ENCODE results near the gene SETD4.

The SETD4 gene, protein sequence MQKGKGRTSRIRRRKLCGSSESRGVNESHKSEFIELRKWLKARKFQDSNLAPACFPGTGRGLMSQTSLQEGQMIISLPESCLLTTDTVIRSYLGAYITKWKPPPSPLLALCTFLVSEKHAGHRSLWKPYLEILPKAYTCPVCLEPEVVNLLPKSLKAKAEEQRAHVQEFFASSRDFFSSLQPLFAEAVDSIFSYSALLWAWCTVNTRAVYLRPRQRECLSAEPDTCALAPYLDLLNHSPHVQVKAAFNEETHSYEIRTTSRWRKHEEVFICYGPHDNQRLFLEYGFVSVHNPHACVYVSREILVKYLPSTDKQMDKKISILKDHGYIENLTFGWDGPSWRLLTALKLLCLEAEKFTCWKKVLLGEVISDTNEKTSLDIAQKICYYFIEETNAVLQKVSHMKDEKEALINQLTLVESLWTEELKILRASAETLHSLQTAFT

DNA sequence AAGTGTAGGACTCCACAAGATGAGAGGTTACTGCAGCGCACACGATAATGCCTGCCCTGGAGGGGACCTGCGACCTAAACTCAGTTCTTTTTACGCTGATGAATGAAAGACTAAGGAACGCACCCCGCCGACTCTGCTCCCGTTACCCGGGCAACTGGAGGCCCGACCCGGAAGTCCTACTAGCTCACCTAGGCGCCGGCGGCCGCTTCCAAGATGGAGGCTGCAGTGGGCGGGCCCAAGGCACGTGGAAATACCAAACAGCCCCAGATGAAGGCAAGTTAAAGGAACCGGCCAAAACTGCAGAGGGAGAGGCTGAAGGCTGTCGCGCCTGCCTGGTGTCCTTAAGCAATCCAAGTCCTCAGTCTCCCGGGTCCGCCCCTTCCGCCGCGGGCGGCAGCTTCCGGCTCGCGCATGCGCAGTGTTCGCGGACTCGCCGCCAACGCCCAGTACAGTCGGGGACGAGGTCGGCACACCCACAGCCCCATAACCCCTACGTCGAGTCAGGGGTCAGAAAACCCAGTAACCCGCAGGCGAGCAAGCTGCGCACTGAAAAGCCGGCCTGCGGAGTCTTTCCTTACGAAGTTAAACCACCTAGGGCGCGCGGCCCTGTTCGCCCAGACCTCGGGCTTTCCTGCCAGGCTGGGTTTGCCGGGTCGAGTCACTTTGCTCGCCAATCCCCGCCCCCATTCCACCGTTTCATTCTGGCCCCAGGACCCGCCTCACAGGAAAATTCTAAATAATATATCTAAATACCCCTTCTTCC lies at the start of gene SETD4:
TSS of gene SETD4 (minus strand) at position 368 of the 763 bp plus-strand sequence. CDS start 1,638 bp downstream, outside the sequence.
- DNase-seq = peak; percentile 94
- peaks cover 25% of the 10 kb centered on the region for H3K79me2 ChIP-seq (ENCODE audit: insufficient read depth, low read length)
- ATAC-seq (ENCODE audit: insufficient read depth, low read depth) = peak; percentile 91
- H2AFZ ChIP-seq (ENCODE audit: low read depth, low read length) = peak within 1 kb of the TSS; percentile 92
- TF ChIP-seq, protein P1, sequence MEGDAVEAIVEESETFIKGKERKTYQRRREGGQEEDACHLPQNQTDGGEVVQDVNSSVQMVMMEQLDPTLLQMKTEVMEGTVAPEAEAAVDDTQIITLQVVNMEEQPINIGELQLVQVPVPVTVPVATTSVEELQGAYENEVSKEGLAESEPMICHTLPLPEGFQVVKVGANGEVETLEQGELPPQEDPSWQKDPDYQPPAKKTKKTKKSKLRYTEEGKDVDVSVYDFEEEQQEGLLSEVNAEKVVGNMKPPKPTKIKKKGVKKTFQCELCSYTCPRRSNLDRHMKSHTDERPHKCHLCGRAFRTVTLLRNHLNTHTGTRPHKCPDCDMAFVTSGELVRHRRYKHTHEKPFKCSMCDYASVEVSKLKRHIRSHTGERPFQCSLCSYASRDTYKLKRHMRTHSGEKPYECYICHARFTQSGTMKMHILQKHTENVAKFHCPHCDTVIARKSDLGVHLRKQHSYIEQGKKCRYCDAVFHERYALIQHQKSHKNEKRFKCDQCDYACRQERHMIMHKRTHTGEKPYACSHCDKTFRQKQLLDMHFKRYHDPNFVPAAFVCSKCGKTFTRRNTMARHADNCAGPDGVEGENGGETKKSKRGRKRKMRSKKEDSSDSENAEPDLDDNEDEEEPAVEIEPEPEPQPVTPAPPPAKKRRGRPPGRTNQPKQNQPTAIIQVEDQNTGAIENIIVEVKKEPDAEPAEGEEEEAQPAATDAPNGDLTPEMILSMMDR (IDR thresholded peaks at IDR 0.05; ENCODE audit: borderline replicate concordance, extremely low read depth, low read length, poor library complexity, severe bottlenecking) = no peak
- TF ChIP-seq EZH2 (IDR thresholded peaks at IDR 0.05; ENCODE audit: borderline replicate concordance, low read depth, low read length, severe bottlenecking) = no peak
- H3K9ac ChIP-seq (ENCODE audit: low read depth, low read length) = peak within 1 kb of the TSS; percentile 61
- H3K36me3 ChIP-seq (ENCODE audit: insufficient read depth, low read length) = peaks cover 36% of the 10 kb centered on the region
- no peaks in the 10 kb centered on the region for H3K27me3 ChIP-seq (ENCODE audit: insufficient read depth, low read length, poor library complexity)
- peak within 1 kb of the TSS; percentile 84 for H3K27ac ChIP-seq (ENCODE audit: low read length)
- peak within 1 kb of the TSS; percentile 38 to 73 for H3K4me3 ChIP-seq (ENCODE audit: low read depth in 1 of 2, low read length in 2 of 2)
- no peaks in the 10 kb centered on the region for H4K20me1 ChIP-seq (ENCODE audit: insufficient read depth, low read length)
- peak within 1 kb of the TSS; percentile 67 for H3K4me2 ChIP-seq (ENCODE audit: insufficient read depth, low read length)
- H3K4me1 ChIP-seq (ENCODE audit: insufficient read depth, low read length) = peaks cover 30% of the 10 kb centered on the region
- H3K9me3 ChIP-seq (ENCODE audit: insufficient read depth, low read length, severe bottlenecking) = no peaks in the 10 kb centered on the region

DNA sequence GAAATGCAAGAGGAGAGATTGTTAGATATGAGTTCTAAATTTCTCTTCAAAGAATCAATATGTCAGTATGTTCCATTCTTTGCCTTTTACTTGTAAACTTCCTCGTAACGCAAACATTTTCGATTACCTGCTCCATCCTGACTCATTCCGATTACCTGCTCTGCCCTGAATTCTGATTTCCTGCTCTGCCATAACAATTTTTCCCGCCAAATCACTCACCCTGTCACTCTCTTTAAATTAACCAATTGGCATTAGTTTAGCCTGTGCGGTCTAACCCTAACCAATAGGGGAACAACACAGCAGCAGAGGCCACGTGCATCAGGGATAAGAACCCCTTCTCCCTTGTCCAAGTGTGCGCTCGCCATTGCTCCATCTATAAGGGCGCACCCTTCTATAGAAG lies 49.5 kb upstream of the SETD4 start:
- Histone ChIP-seq H3K27me3 (ENCODE audit: insufficient read depth, low read length, poor library complexity) (peaks cover 27% of the 10 kb centered on the region), H3K36me3 (ENCODE audit: insufficient read depth, low read length) (no peaks in the 10 kb centered on the region), H3K4me3 (ENCODE audit: low read depth in 1 of 2, low read length in 2 of 2) (no peak overlapping the region), H3K4me1 (ENCODE audit: insufficient read depth, low read length) (peaks cover 28% of the 10 kb centered on the region), H3K9ac (ENCODE audit: low read depth, low read length) (no peak overlapping the region), H3K9me3 (ENCODE audit: insufficient read depth, low read length, severe bottlenecking) (no peaks in the 10 kb centered on the region), H3K27ac (ENCODE audit: low read length) (no peak overlapping the region), H3K79me2 (ENCODE audit: insufficient read depth, low read length) (no peaks in the 10 kb centered on the region), H2AFZ (ENCODE audit: low read depth, low read length) (no peak overlapping the region), H4K20me1 (ENCODE audit: insufficient read depth, low read length) (no peaks in the 10 kb centered on the region), H3K4me2 (ENCODE audit: insufficient read depth, low read length) (no peak overlapping the region)
- no peak for ATAC-seq (ENCODE audit: insufficient read depth, low read depth)
- no peak for TF ChIP-seq EZH2 (IDR thresholded peaks at IDR 0.05; ENCODE audit: borderline replicate concordance, low read depth, low read length, severe bottlenecking)
- TF ChIP-seq, protein P1 (IDR thresholded peaks at IDR 0.05; ENCODE audit: borderline replicate concordance, extremely low read depth, low read length, poor library complexity, severe bottlenecking) = no peak
- DNase-seq = no peak

DNA sequence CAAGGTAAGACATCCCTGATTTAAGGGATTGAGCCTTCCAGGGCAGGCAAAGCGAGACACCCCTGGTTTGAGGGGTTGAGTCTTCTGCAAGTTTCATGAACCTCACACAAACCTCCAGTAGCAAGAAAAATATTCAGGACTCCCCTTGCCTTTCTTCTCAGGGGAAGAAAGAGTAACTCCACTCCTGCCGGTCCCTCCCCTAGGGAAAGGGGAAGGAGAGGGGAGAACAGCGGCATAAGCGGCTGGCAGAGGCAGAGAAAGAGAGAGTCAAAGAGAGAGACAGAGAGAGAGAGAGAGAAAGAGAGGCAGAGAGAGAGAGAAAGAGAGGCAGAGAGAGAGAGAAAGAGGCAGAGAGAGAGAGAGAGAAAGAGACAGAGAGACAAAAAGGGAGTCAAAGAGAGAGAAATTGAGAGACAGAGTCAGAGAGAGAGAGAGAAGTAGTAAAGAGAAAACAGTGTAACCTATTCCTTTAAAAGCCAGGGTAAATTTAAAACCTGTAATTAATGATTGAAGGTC lies 45.1 kb upstream of the SETD4 start:
- H3K27ac ChIP-seq (ENCODE audit: low read length) = no peak overlapping the region
- H2AFZ ChIP-seq (ENCODE audit: low read depth, low read length) = no peak overlapping the region
- H3K27me3 ChIP-seq (ENCODE audit: insufficient read depth, low read length, poor library complexity) = peaks cover 27% of the 10 kb centered on the region
- no peaks in the 10 kb centered on the region for H3K4me1 ChIP-seq (ENCODE audit: insufficient read depth, low read length)
- DNase-seq (no peak), ATAC-seq (ENCODE audit: insufficient read depth, low read depth) (no peak)
- no peak overlapping the region for H3K4me2 ChIP-seq (ENCODE audit: insufficient read depth, low read length)
- H3K9ac ChIP-seq (ENCODE audit: low read depth, low read length) = no peak overlapping the region
- H3K4me3 ChIP-seq (ENCODE audit: low read depth in 1 of 2, low read length in 2 of 2) = no peak overlapping the region
- H3K36me3 ChIP-seq (ENCODE audit: insufficient read depth, low read length) = no peaks in the 10 kb centered on the region
- H4K20me1 ChIP-seq (ENCODE audit: insufficient read depth, low read length) = no peaks in the 10 kb centered on the region
- H3K9me3 ChIP-seq (ENCODE audit: insufficient read depth, low read length, severe bottlenecking) = no peaks in the 10 kb centered on the region
- no peaks in the 10 kb centered on the region for H3K79me2 ChIP-seq (ENCODE audit: insufficient read depth, low read length)
- no peak for TF ChIP-seq EZH2 (IDR thresholded peaks at IDR 0.05; ENCODE audit: borderline replicate concordance, low read depth, low read length, severe bottlenecking)
- TF ChIP-seq, protein P1 (IDR thresholded peaks at IDR 0.05; ENCODE audit: borderline replicate concordance, extremely low read depth, low read length, poor library complexity, severe bottlenecking) = no peak

Measured in DND-41 (cell line).